C4-2B (cell line): ENCODE measurements around the gene WWOX.

Experiments
- CTCF ChIP-seq: fragments of 450-650 bp; conservative IDR thresholded peaks from 2 replicates; pipeline ENCODE4 v1.5.1; 2017; ENCODE audit warnings: mild to moderate bottlenecking
- ZFX ChIP-seq: fragments of 450-650 bp; IDR thresholded peaks from 2 replicates; pipeline ENCODE4 v1.6.1; 2017

- no peak for TF ChIP-seq CTCF
- TF ChIP-seq ZFX: no peak
These were observed 295.6 kb downstream of the WWOX start for GRCh38 chr16:78395035-78395434.
